DMS79 treated with DMSO at 0.1 percent for 48 hours (cell line): ENCODE results near the gene SUCO.

ENCODE experiments used
- DNase-seq: peaks from one replicate; lab custom pipeline; 2025; lab: John Stamatoyannopoulos, UW

Gene SUCO

DNA sequence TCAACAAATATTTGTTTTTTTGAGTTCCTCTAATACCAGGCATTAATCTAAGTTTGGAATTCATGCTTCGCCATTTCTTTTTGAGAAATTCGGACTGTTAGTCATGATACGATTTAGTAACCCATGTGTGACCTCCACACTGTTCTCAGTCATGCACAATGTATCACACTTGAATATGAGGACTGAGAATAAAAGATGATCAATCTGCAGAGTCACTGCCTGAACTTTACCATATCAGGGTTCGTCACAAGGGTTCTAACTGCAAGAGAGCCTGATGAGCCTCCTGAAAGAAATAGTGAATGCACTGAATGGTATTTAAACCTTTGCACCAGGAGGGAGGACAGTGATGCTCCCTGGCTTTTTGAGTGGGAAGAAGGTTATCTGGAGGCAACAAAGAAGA is 115.0 kb downstream of the SUCO start:
- DNase-seq = no peak

DNA sequence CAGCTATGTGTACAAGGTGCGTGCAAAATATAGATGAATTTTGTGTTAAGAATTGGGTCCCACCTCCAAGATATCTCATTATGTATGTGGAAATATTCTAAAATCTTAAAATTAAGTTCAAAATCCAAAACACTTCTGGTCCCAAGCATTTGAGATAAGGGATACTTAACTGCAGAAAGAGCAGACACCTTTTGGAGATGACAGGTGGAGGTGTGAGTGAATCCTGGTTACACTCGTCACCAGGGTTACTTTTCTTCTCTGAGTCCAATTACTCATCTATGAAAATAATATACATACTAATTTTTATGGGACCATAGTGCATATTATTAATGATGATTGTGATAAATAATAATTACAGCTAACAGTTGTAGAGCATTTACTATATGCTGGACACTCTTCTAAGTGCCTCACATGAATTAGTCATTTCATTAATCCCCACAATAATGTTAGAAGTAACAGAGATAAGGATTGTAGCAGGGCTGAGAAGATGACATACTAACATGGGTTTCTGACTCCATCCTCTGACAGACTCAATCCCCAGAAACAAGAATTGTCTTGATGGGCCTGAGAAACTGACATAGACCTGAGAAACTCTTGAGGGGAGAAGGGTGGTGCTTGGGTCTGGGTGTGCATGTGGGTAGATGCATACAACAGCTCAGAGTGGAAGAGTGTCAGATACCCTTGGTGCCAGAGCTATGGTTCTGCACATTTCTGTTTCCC is 117.7 kb downstream of the SUCO start:
- DNase-seq = no peak

DNA sequence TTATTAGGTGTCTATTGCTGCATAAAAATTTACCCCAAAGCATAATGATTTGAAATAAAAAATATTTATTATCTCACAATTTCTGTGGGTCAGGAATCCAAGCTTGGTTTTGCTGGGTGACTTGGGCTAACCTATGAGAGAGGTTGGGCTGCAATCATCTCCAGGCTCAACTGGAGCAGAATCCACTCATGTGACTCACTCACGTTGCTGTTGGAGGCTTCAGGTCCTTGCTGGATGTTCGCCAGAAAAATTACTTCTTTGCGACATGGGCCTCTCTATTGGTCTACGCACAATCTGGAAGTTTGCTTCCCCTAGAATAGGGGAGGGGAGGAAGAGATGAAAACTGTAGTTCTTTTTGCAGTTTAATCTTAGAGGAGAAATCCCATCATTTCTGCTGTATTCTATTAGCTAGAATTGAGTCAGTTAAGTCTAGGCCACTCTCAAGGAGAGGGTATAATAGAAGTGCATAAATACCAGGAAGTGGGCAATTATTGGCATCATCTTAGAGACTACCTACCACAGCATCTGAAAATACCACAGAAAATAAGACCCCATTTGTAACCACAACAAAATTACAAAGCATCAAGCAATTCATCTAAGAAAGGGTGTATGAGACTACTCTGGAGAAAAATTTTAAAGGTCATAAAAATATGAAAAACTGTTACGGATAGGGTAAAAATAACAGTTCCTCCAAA is 120.2 kb downstream of the SUCO start:
- no peak for DNase-seq

DNA sequence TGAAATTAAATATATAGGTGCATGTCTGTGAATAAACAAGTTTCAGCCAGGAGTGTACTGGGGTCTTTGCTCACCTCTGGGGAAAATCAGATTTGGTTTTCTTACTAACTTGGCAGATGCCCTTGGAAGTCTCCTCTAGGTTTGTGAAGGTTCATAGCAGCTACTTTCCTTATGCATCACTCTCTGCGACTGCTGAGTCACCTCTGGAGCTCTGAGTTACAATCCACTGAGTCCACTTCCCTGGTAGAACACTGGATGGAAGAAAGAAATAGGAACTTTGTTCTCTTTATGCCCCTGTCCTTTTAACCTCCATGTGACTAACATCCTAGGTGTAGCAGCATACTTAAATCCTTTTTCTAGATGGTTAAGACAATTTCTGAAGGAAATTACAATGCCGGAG is 121.6 kb downstream of the SUCO start:
- no peak for DNase-seq

- DNase-seq = no peak
Observed at GRCh38 chr1:172656576-172656975, 123.6 kb downstream of the SUCO start.

DNA sequence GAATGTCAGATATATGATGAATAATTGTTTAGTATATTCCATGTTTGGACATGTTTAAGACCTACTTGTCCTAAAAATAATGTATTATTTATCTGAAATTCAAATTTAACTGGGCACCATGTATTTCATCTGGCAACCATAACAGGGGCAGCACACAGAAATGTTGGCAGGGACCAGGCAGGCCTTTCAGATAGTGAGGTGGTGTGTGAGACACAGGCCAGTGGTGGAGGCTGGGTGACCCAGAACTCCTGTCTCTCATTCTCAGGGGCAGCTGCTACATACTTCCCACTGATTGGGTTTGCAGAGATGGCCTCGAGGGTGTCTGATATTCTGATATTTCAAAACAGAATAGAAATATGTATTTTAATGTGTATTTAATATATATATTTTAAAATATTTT is 124.6 kb downstream of the SUCO start:
- no peak for DNase-seq

DNA sequence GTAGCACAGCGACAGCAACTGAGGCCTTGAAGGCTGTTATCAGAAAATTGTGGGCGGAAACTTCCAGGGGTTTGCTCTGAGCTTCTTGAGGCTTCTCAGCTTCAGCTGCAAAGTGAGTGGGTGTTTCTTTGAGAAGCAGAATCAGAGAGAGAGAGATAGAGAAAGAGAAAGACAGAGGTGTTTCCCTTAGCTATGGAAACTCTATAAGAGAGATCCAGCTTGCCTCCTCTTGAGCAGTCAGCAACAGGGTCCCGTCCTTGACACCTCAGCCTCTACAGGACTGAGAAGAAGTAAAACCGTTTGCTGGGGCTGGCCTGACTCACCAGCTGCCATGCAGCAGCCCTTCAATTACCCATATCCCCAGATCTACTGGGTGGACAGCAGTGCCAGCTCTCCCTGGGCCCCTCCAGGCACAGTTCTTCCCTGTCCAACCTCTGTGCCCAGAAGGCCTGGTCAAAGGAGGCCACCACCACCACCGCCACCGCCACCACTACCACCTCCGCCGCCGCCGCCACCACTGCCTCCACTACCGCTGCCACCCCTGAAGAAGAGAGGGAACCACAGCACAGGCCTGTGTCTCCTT is 126.0 kb downstream of the SUCO start, which contains the start of gene FASLG:
TSS of gene FASLG (plus strand) at position 233 of the 583 bp plus-strand sequence. CDS start at position 332, 99 bp downstream.
- no peak for DNase-seq

GRCh38 chr1:172661107-172661506 is 128.2 kb downstream of the SUCO start:
- DNase-seq = no peak
